NCI-H2107 (cell line): ENCODE results near the gene NFE2L2.
"Not testable (repeated sequence)": the region's sequence is repeated elsewhere in the genome, so short reads cannot be mapped to it uniquely, and the experiment has no call there.

Source experiments
- DNase-seq: peaks from one replicate; lab custom pipeline; 2025; lab: John Stamatoyannopoulos, UW

NFE2L2 gene

GRCh38 chr2:177281400-177282180, 17.1 kb upstream of the NFE2L2 start:
- no peak for DNase-seq

- no peak for DNase-seq
Observed at GRCh38 chr2:177279847-177280246, 15.3 kb upstream of the NFE2L2 start.

GRCh38 chr2:177275743-177276055, 11.2 kb upstream of the NFE2L2 start:
- no peak for DNase-seq

- no peak for DNase-seq
Observed at GRCh38 chr2:177275040-177275742, 10.7 kb upstream of the NFE2L2 start.

GRCh38 chr2:177273408-177273807, 8.9 kb upstream of the NFE2L2 start:
- no peak for DNase-seq

GRCh38 chr2:177272765-177273164, 8.2 kb upstream of the NFE2L2 start:
- DNase-seq, result no peak

GRCh38 chr2:177271981-177272666, 7.6 kb upstream of the NFE2L2 start:
- no peak for DNase-seq

- no peak for DNase-seq
Observed at GRCh38 chr2:177270531-177270930, 6.0 kb upstream of the NFE2L2 start.

GRCh38 chr2:177268901-177269300, 4.4 kb upstream of the NFE2L2 start:
- no peak for DNase-seq

GRCh38 chr2:177268187-177268871, 3.8 kb upstream of the NFE2L2 start:
- DNase-seq, result no peak

GRCh38 chr2:177266955-177267354, 2.4 kb upstream of the NFE2L2 start:
- not testable (repeated sequence) for DNase-seq

- no peak for DNase-seq
Observed at GRCh38 chr2:177265824-177266817, 1.6 kb upstream of the NFE2L2 start.

GRCh38 chr2:177264209-177264692, 276 bp downstream of the NFE2L2 start:
- DNase-seq, result no peak

- DNase-seq, result peak; percentile 90
Observed at GRCh38 chr2:177263451-177264208, 897 bp downstream of the NFE2L2 start.

- no peak for DNase-seq
Observed at GRCh38 chr2:177262958-177263450, 1.5 kb downstream of the NFE2L2 start.

- no peak for DNase-seq
Observed at GRCh38 chr2:177262092-177262491, 2.4 kb downstream of the NFE2L2 start.

GRCh38 chr2:177261116-177262060, 3.1 kb downstream of the NFE2L2 start:
- no peak for DNase-seq

GRCh38 chr2:177260379-177260778, 4.1 kb downstream of the NFE2L2 start:
- DNase-seq, result no peak

GRCh38 chr2:177258059-177258458, 6.5 kb downstream of the NFE2L2 start:
- no peak for DNase-seq
